Daoy (cell line): ENCODE measurements around the gene ATP7B. TPM values are rescaled to one million over a fixed set of nuclear protein-coding genes. Genes with fewer than 3 reads are reported as not detected.
"Not testable (repeated sequence)": the region's sequence is repeated elsewhere in the genome, so short reads cannot be mapped to it uniquely, and the experiment has no call there.

Experiments
- DNase-seq: peaks from one replicate; pipeline ENCODE4 v3.0.0-alpha.2; 2015; ENCODE audit warnings: low read depth
- total RNA-seq: library from RNA; depleted of rRNA; stranded (reverse); fragments of >200 nt; shearing (Covaris generic); gene quantifications from 2 replicates; pipeline ENCODE4 v1.2.3, GENCODE V29; 2014

ATP7B gene
- total RNA-seq, 1 experiment from 2014 or later: 1.5 TPM

DNA sequence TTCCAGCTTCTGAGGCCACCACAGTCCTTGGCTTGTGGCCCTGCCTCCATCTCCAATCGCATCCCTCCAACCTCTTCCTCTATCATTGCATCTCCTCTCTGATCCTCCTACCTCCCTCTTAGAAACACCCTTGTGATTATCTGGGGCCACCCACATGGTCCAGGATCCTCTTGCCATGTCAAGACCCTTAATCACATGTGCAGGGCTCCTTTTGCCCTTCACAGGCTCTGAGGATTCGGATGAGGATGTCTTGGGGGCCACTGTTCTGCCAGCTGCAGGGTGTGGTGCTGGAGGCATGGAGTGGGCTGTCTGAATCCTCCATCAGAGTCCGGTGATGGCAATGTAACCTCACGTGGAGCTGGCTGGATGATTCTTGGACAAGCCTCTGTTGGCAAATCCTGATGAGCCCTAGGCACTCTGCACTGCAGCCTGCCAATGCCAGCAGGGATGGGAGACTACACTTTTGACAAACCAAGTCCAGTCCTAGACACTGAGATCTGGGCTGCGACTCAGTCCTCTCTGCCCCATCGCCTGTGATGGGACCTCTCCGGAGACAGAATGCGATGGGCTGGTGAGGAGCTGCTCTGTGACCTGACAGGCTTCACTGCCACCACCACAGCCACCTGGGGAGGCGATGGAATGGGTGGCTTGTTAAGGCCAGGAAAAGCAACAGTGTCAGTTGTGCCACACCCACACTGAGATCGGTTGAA lies 88.3 kb downstream of the ATP7B start:
- DNase-seq: no peak

DNA sequence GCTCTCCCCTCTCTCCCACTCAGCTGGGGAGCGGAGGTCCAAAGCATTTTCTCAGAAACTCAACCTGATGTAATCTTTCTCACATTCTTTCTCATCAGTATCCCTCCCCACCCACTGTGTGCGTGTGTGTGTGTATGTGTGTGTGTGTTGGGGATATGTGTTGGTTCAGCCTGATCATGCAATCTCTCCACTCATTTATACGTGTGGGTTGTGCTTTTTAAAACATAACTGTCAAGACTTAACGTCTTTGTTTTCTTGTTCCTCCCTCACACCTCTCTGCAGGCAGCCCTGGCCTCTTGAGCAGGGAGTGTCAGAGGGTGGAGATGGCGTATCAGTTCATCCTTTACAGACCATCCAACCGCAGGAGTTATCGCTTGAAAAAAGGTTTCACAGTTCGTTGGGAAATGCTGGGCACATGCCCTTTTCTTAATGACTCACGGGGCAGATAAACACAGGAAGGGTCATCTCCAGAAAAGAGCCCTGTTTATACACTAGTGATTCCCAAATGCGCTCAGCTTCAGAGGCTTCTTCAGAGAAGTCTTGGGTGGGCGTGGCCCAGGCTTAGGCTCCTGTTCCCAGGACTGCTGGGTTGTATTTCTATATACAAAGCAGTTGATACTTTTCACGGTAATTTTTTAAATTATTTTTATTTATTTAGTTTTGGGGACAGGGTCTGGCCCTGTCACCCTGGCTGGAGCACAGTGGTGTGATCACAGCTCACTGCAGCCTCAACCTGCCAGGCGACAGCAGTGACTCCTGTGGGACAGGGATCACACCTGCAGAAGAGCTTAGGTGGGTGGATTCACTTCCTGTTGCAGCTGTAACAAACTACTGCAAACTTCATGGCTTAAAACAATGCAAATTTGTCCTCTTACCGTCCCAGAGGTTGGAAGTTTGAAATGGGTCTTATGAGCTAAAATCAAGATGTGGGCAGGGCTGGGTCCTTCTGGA lies 89.2 kb downstream of the ATP7B start:
- DNase-seq: no peak

DNA sequence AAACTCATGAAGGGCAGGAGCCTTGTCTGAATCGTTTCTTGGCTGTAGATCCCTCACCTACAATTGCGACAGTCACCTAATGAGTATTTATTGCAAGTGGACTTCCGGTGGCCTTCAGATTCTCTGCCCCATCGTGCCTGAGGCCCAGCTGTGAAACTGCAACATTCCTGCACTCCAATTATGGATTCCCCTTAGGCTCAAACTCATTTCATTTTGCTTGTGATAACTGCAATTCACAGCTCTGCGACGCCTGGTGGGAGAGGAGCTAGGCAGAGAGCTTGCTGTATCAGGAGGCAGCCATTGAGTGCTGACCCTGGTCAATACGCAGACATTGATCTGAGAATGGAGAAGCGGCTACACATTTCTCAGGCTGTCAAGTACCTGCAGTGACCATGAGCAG lies 90.5 kb downstream of the ATP7B start:
- no peak for DNase-seq

DNA sequence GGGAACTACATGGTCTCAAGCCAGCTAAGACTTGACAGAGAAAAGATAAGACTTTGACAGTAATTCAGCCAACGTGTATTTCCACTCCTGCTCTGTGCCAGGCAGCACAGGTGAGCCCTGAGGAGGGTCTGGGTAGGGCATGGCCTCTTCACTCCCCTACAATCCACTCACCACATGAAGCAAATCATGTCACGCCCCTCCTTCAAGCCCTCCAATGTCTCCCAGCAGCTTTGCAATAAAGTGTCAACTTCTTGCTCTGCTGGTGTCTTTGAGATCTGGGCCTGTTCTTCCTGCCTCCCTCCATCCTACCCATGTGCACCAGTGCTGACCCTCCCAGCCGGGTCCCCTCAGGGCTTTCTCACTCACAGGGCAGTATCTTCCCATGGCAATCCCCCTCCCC lies 91.0 kb downstream of the ATP7B start:
- DNase-seq: no peak

DNA sequence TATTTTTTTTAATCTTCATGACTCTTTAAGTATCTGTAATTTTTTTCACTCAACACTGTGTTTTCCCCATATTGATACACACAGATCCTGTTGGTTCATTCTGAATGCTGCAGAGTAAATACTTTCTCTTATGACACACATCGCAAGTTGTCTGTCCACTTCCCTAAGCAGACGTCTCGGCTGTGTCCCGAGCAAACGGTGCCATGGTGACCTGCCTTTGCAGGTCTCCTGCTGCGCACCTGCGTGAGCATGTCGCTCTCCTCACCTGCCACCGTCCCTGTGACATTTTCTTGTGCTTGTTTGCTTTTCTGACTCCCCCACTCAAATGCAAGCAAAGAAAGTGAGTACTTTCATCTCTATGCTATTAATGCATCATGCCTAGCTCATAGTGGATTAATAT lies 91.7 kb downstream of the ATP7B start:
- no peak for DNase-seq

DNA sequence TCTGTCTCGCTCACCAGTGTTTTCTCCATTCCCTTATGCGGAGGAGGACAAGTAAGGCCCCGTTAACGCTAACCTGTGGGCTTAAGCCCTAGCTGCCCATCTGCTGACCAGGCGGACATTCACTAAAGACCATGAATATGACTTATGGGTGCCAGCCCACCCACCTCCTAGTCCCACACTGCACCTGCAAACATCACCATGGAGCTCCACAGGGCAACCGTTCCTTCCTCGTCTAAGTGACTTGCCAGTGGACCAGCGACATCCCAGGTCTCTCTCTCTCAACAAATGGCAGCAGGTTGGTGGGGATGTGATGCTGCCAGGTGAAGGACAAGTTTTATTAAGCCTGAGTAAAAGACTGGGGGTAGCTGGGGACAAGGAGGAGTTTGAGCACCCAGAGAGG lies 94.3 kb downstream of the ATP7B start:
- no peak for DNase-seq

DNA sequence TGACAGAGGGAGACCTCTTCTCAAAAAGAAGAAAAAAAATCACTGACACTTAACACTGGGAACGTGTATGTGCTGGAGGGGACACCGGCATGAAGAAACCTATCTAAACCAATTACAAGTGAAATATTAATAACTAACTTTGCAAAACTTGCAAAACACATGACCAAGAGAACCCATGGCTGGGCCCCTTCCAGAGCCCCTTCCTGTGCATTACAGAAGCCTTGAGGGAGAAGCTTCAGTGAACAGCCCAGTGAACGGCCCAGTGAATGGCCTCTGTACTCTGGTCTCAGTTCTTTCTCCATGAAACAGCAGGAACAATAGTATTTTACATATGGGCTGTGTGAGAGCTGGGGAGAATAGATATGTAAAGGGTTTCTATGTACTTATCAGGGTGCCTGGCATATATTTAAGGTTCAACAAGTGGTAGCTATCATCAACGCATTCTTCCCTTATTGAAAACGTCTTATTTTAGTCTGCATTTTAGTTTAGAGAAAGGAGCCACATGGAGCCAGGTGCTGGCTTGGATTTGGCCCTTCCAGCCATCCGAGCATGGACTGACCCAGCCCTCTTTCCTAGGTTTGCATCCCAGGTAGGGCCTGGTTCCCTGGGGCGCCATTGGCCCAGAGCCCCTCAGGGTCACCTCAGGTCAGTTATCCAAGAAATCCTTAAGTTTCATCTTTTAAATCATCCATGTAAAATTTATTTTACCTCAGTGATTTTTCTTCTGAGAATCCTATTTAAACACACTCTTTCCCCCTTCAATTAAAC lies 95.0 kb downstream of the ATP7B start:
- DNase-seq: no peak

DNA sequence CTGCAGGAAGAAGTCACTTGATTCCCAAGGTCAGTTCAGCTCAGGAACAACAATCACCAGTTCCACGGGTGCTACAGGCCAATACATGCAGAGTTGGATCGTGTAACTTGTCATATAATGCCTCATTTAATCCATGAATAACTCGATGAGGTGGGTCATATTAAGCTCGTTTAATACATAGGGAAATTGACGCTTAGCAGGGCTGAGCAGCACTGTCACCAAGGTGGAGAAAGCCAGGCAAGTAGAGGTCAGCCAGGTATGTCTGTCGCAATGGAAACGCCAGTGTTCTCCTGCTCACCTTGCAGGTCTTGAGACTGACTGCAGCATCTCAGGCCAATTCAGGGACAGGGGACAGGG lies 97.1 kb downstream of the ATP7B start:
- DNase-seq: no peak

DNA sequence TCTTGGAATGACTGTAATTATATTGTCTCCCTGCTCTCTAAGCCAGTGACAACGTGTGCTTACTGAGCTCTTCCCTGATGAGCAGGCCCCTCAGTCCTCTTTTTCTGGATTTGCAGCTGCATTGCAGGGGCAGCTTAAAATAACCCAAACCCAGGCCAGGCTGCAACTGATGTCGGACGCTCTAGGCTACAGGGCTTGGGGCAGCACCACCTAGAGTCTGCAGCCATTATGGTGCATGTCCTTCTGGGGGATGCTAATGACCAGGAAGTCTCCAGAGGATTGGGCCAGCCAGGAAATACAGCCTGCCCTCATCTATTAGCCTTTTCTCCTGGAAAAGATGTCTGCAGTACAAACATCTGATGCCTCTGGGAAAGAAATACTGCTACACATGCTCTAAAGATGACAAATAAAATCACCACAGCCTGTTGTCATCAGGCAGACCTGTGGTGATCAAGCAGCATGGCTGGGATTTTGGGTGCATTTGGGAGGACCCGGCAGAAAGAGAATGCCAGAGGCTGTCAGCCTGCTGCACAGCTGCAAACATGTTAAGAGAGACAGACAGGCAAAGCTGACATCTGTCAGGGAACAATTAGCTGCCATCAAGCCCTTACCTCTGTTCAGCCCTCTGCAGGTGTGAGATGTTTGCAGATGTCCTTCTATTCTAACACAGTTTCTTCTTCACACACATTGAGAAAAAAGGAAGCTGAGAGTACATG lies 97.7 kb downstream of the ATP7B start:
- no peak for DNase-seq

DNA sequence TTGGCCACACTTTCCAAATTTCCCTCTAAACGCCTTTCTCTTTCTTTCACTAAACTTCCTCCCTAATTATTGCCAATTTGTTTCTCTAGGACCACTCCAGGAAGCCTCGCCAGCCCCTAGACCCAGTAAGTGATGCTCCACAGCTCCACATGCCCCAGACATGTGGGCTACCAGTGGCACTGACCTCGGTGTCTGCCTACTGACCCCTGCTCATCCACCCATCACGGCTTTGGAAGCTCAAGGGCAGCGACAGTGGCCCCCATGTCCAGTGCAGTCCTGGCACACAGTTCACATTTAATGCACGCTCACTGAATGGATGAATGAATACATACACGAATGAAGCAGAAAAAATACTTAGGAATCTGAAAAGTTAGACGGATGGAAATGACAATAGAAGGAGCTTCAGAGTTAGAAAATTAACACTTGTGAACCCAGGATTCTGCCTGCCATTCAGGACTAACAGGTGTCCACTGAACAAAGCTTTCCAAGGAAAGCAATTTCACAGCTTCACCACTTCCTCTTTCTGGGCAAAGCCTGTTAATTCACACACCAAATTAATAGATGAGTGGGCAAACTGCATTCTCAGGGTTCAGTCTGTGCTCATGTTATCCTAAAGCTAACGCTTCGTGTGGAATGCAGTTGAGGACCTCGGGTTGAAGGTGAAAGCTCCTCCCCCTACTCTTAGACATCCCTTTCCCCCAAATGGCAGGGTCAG lies 98.6 kb downstream of the ATP7B start:
- no peak for DNase-seq

DNA sequence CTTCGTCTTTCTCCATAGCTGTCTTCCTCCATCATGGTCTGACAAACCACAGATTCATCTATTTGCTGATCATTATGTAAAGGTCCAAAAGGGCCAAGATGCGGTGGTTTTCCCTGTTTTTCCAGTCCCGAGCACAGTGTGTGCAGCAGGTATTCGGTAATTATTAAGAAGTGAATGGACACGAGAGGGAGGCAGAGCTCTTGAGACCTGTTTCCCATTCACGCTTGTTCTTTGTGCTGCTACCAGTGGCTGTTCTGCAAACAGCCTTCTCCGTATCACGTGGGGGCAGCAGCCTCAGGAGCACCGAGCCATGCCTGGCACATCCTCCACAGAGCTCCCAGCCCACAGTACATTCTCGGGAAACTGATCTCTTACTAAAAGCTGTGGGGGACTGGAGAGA lies 99.2 kb downstream of the ATP7B start:
- DNase-seq: peak; percentile 21

DNA sequence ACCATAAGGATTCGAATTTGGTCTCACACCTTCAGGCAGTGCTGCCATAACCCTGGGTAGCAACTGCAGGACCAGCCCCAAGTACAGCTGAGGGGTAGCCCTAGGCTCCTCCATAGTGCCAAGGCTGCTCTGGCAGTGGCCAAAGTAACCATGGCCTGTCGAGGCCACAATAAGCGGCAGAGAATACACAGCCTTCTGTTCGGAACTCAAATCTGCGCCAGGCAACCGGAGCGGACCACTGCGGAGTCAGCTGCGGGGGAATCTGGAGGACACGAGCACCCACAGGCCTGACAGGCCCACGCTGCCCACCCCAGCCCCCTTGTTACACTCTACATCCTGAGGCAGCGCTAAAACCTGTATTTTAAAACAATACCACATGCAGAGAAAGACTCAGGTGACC lies 100.7 kb downstream of the ATP7B start:
- DNase-seq: no peak

DNA sequence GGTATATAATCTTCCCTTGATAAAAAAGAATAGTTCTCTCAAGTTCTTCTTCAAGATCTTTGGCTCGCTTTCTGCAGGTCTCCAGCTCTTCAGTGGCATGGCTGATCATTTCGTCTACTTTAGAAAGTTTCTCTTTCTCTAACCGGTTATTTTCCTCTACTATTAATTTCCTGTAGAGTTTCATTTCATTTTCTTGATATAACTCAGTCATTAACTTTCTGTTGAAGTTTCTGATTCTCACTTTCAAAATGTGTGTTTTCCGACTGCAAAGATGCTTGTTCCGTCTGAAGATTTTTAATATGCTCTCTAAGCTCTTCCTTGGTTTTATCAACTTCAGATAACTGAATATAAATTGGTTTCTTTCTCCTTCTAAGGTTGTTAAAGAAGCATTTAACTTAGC lies 102.0 kb downstream of the ATP7B start:
- not testable (repeated sequence) for DNase-seq

DNA sequence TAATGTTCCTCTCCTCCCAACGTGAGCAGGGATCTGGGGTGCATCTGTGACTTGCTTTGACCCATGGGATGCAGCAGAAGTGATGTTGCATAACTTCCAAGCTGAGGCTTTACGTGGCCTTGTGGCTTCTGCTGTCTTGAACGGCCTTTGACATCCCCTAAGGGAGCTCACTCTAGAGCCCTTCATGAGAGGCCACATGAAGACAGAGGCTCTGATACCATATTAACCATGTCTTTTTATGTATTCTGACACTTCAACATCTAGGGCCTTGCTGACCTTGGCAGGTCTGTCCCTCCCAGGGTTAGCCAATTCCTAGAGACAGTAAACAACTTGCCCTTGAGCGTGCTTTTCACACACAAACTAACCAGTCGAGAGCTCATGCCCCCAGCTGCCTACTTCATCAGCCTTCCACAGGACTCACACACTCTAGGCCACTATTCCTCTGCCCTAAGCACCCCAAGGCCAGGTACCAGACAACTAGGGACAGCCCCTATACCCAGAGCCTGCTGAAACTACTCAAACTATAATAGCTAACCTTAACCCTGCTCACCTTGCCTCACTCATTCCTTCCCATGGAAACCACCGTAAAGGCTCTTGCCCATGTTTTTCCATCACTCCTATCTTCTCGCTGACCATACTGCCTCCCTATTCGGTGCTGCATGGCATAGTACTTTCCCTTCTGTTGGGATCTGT lies 104.1 kb downstream of the ATP7B start:
- no peak for DNase-seq

DNA sequence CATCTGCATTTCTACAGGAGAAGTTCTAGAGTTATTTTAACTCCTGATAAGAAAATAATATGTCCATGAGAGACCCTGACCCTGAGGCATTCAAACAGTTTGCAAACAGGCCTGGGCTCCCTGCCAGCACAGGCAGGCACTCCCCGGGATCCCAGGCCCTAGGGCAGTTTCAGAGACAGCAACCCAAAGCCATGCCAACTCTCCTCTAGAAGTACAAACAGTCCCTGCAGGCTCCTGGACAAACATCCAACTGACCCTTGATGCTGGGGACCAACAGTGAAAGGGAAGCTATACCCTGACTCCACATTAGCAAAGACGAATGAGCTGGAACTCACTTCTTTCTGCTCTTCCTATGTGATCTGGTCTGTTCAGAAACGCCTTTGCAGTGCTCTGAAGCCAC lies 104.7 kb downstream of the ATP7B start:
- DNase-seq: no peak

DNA sequence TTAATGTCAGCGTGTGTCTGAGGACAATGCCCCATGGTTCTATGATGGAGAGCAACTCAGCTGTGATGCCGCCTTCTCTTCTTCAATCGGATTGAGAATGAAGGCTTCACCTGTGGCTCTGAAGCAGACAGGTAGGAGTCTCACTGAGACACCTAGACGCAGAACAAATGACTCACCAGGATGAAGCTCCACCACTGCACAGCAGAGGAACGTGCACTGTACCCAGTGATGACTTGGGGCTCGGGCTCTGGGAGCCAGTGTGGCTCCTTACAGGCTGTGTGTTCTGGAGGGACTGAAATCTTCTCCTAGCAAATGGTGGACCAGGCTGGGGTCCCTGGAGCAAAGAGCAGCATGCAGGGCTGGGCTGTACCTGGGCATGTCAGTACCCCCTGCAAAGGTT lies 105.5 kb downstream of the ATP7B start:
- DNase-seq: no peak

DNA sequence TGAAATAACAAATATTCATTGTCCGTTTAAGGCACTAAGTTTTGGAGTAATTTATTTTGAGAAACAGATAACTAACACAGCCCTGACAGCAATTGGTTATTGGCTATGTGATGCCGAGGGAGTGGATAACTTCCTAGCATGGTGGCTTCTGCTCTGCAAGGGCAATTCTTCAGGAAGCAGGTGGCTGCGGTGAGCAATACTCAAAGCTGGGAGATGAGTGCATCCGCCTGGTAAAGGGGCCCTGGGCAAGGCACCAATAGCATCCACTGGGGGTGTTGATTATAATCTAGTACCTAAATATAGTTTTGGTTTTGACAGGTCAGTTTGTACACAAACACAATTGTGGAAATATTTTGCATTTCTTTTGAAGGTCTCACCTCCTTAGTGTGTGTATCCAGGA lies 108.5 kb downstream of the ATP7B start:
- DNase-seq: no peak

DNA sequence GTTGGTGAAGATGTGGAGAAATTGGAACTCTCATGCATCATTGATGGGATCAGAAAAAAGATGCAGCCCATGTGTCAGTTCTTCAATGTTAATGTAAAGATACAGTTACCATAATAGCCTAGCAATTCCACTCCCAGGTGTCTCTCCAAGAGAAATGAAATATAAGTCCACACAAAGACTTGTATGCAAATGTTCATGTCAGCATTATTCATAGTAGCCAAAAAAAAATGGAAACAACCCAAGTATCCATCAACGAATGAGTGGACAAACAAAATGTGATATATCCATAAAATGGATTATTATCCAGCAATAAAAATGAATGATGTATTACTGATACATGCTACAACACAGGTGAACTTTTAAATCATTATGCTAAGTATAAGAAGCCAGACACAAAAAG lies 110.8 kb downstream of the ATP7B start:
- DNase-seq: no peak

DNA sequence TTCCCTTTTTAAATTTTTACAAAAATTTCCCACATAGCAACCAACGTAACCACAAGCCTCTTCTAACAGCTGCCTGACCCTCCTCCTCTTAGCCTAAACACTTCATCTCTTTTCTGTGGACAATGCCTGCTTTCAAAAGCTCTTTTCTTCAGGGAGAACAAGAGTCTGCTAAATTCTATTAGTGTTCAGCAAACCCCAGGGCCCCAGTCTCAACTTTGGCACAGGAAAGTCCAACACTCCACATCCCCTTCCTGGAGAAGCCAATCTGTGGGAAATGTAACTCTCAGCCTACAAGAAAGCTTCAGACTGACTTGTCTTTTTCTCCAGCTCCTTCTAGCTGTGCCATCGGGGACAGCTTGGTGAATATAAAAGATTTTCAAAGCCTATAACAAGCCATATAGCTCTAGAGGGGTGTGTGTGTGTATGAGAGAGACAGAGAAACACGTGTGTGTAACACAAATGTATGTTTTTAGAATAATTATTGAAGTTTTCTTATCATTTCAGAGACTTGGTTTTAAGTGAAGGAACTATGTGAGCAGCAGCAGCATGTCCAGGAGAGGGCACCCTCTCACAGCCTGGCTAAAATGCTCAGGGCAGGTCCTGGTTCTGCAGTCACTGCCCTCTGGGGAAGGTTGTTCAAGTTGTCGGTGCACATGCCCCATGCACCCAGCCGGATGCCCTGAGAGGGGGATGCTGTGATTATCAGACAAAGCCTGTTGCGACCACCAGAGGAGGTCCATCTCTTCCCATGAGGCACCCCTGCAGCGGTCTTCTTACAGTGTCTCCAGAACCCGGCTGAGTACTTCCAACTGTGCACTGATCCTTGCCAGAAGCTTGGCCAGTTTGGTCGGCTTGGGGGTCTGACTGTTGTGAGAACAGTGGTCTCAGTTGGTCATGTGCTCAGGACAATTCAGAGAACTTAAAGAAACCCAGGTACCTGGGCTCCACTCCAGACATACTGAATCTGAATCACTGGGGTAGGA lies 115.1 kb downstream of the ATP7B start:
- DNase-seq: peak; percentile 32
